HFFc6 (cell line): ENCODE results near the gene OR1F1. TPM values are rescaled to one million over a fixed set of nuclear protein-coding genes. Genes with fewer than 3 reads are reported as not detected.

Experiments
- DNase-seq: peaks from one replicate; pipeline ENCODE4 v3.0.0-alpha.2; 2018
- H3K27ac Mint-ChIP-seq: 2 replicates; pipeline ENCODE4 v1.8.0; 2020; ENCODE audit warnings: mild to moderate bottlenecking, mixed read lengths
- H3K27me3 Mint-ChIP-seq: 2 replicates; pipeline ENCODE4 v1.8.0; 2021; ENCODE audit warnings: mild to moderate bottlenecking, moderate library complexity, mixed read lengths; ENCODE audit not compliant: insufficient read depth
- H3K36me3 Mint-ChIP-seq: 2 replicates; pipeline ENCODE4 v1.8.0; 2021; ENCODE audit warnings: low read depth, mixed read lengths
- H3K4me1 Mint-ChIP-seq: 2 replicates; pipeline ENCODE4 v1.8.0; 2020; ENCODE audit warnings: low read depth, mixed read lengths
- H3K4me3 Mint-ChIP-seq: 2 replicates; pipeline ENCODE4 v1.8.0; 2020; ENCODE audit warnings: mild to moderate bottlenecking, moderate library complexity, mixed read lengths
- H3K9me3 Mint-ChIP-seq: 2 replicates; pipeline ENCODE4 v1.8.0; 2020; ENCODE audit warnings: mild to moderate bottlenecking, mixed read lengths
- total RNA-seq, 6 experiments: library from RNA; stranded (reverse); fragmentation: NEBNext Ultra II Directional; extraction: Animal tissue kit (Norgen Biotek cat#: 25700); gene quantifications; 2 replicates in 1 of 6; 3 replicates in 5 of 6; pipeline ENCODE4 v1.2.3, GENCODE V29; 2021
- TF ChIP-seq, protein P1 (sequence below): fragments of 200-600 bp; sonication (generic); IDR thresholded peaks from 2 replicates; pipeline ENCODE4 v1.5.0; 2021; ENCODE audit warnings: antibody characterized with exemption, mild to moderate bottlenecking

OR1F1 gene
- total RNA-seq, 6 experiments from 2014 or later = not detected

DNA sequence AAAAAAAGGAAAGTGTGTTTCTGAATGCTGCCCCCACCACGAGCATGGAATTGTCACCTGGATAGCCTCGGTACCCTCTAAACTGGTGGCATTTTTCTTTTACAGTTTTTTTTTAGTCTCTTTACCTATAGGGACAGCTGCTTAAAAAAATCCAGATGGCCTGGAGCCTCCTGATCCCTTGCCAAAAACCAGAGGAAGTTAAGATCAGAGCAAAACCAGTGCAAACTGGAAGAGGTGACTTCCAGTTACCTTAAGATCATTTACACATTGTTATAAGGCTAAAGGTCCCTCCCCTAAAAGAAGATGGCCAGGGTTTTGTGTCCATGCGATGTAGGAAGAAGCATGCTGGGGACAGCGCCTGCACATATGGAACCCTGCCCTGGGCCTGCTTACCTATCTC is 65.0 kb downstream of the OR1F1 start:
- Mint-ChIP-seq H3K9me3 (no peaks in the 10 kb centered on the region), H3K27ac (no peak overlapping the region), H3K4me1 (no peaks in the 10 kb centered on the region), H3K4me3 (no peak overlapping the region), H3K27me3 (peaks cover 28% of the 10 kb centered on the region), H3K36me3 (no peaks in the 10 kb centered on the region)
- TF ChIP-seq, protein P1, sequence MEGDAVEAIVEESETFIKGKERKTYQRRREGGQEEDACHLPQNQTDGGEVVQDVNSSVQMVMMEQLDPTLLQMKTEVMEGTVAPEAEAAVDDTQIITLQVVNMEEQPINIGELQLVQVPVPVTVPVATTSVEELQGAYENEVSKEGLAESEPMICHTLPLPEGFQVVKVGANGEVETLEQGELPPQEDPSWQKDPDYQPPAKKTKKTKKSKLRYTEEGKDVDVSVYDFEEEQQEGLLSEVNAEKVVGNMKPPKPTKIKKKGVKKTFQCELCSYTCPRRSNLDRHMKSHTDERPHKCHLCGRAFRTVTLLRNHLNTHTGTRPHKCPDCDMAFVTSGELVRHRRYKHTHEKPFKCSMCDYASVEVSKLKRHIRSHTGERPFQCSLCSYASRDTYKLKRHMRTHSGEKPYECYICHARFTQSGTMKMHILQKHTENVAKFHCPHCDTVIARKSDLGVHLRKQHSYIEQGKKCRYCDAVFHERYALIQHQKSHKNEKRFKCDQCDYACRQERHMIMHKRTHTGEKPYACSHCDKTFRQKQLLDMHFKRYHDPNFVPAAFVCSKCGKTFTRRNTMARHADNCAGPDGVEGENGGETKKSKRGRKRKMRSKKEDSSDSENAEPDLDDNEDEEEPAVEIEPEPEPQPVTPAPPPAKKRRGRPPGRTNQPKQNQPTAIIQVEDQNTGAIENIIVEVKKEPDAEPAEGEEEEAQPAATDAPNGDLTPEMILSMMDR = no peak
- DNase-seq = no peak

DNA sequence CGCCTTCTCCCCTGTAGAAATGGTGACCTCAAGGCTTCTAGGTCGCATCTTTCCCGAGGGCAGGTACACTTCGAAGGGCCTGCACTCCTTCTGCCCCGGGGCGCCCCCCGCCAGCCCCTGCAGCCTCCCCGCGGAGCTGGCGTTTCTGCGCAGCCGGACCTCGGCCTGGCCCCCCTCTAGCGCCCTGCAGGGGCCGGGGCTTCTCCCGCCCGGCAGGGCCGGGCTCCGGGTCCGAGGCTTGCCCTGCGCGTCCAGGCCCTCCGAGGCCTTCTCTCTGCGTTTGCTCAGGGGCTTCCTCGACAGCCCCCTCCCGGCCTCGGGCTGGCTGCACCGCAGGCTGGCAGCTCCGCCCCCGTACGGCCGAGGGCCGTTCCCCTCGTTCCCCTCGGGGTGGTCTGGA is 66.3 kb downstream of the OR1F1 start:
- TF ChIP-seq, protein P1 = no peak
- Mint-ChIP-seq H3K36me3 (no peaks in the 10 kb centered on the region), H3K4me1 (no peaks in the 10 kb centered on the region), H3K4me3 (no peak overlapping the region), H3K9me3 (no peaks in the 10 kb centered on the region), H3K27ac (no peak overlapping the region), H3K27me3 (peaks cover 15% of the 10 kb centered on the region)
- no peak for DNase-seq

Other genes with a start within 250 kb of the OR1F1 start
- not detected for gene KREMEN2, start 223.9 kb upstream of the OR1F1 start, total RNA-seq
- gene PAQR4, start 218.9 kb upstream of the OR1F1 start, total RNA-seq = 10 to 100 TPM in 5 of 6 experiments, 1 to 10 TPM in 1; 5.7 to 16.5 (median 13.7) TPM
- gene PKMYT1, start 207.8 kb upstream of the OR1F1 start, total RNA-seq = 10 to 100 TPM; 21.1 to 40.8 (median 36.7) TPM
- not detected for gene CLDN9, start 175.3 kb upstream of the OR1F1 start, total RNA-seq
- gene CLDN6, start 170.0 kb upstream of the OR1F1 start, total RNA-seq = under 1 TPM in 1 of 6 experiments, not detected in 5; 0.21 TPM
- gene TNFRSF12A, start 167.8 kb upstream of the OR1F1 start, total RNA-seq = 100 to 1,000 TPM; 392 to 451 (median 429) TPM
- 10 to 100 TPM; 54.6 to 90.3 (median 83.2) TPM for gene HCFC1R1, start 164.3 kb upstream of the OR1F1 start, total RNA-seq
- gene THOC6, start 164.2 kb upstream of the OR1F1 start, total RNA-seq = 10 to 100 TPM; 18.2 to 21.6 (median 19.9) TPM
- not detected for gene BICDL2, start 151.3 kb upstream of the OR1F1 start, total RNA-seq
- gene MMP25, start 141.6 kb upstream of the OR1F1 start, total RNA-seq = under 1 TPM in 3 of 6 experiments, not detected in 3; 0.05 to 0.17 (median 0.07) TPM
- 1 to 10 TPM in 5 of 6 experiments, under 1 TPM in 1; 1.00 to 2.3 (median 1.7) TPM for gene IL32, start 122.6 kb upstream of the OR1F1 start, total RNA-seq
- gene ZSCAN10, start 88.9 kb upstream of the OR1F1 start, total RNA-seq = not detected
- 10 to 100 TPM in 2 of 6 experiments, 1 to 10 TPM in 4; 7.6 to 10.2 (median 9.5) TPM for gene ZNF205, start 75.6 kb upstream of the OR1F1 start, total RNA-seq
- gene ZNF213, start 53.2 kb upstream of the OR1F1 start, total RNA-seq = 1 to 10 TPM; 5.9 to 7.3 (median 6.9) TPM
- gene ZNF200, start 47.0 kb downstream of the OR1F1 start, total RNA-seq = 1 to 10 TPM; 5.1 to 6.3 (median 5.7) TPM
- under 1 TPM in 1 of 6 experiments, not detected in 5; 0.09 TPM for gene MEFV, start 68.4 kb downstream of the OR1F1 start, total RNA-seq
- 10 to 100 TPM; 19.7 to 24.5 (median 20.8) TPM for gene ZNF263, start 95.3 kb downstream of the OR1F1 start, total RNA-seq
- gene TIGD7, start 117.2 kb downstream of the OR1F1 start, total RNA-seq = 1 to 10 TPM; 2.9 to 4.2 (median 3.5) TPM
- 10 to 100 TPM; 12.7 to 16.6 (median 14.4) TPM for gene ZNF75A, start 117.3 kb downstream of the OR1F1 start, total RNA-seq
- not detected for gene OR2C1, start 167.7 kb downstream of the OR1F1 start, total RNA-seq
- gene ZSCAN32, start 212.8 kb downstream of the OR1F1 start, total RNA-seq = 10 to 100 TPM in 3 of 6 experiments, 1 to 10 TPM in 3; 8.3 to 11.1 (median 10.3) TPM
- 10 to 100 TPM in 3 of 6 experiments, 1 to 10 TPM in 3; 8.6 to 10.7 (median 10.1) TPM for gene ZNF174, start 213.0 kb downstream of the OR1F1 start, total RNA-seq